ENCODE data around the gene GSTT2. TPM values are rescaled to one million over a fixed set of nuclear protein-coding genes. Genes with fewer than 3 reads are reported as not detected.
A peak's percentile ranks its signal among the peaks of the same experiment; 100 is the strongest.

GSTT2 gene
- total RNA-seq, 6 experiments from 2014 or later, result 0.76 TPM; not detected in 5

DNA sequence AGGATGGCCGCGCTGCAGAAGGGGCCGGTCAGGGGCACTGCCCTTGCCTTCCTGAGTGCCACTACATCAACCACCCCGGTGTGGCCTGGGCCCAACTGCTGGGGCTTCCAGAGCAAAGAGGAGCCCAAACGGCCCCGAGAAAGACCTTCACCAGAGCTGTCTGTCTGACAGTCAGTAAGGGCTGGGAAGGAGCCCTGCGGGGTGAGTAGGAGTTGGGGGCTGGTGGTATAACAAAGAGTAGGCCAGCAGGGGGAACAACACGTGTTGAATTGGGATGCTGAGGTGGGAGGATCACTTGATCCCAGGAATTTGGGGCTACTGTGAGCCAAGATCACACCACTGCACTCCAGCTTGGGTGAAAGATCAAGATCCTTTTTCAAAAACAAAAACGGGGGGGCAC lies 21.4 kb downstream of the GSTT2 start:
- WGBS (ENCODE audit: insufficient coverage, low coverage, low lambda C conversion rate, missing lambda C conversion rate), result 77% methylated on average over 6 of the region's 9 CpGs
- Histone ChIP-seq H3K4me1 (no peaks in the 10 kb centered on the region), H3K9me3 (no peaks in the 10 kb centered on the region), H3K27me3 (no peaks in the 10 kb centered on the region), H3K36me3 (no peaks in the 10 kb centered on the region), H3K4me3 (no peak overlapping the region), H3K27ac (no peak overlapping the region)
- intact Hi-C loops (cut with DNase I), result no loop called here
- no peak for DNase-seq
- no peak for ATAC-seq
- no peak for TF ChIP-seq POLR2A (IDR thresholded peaks at IDR 0.05)

DNA sequence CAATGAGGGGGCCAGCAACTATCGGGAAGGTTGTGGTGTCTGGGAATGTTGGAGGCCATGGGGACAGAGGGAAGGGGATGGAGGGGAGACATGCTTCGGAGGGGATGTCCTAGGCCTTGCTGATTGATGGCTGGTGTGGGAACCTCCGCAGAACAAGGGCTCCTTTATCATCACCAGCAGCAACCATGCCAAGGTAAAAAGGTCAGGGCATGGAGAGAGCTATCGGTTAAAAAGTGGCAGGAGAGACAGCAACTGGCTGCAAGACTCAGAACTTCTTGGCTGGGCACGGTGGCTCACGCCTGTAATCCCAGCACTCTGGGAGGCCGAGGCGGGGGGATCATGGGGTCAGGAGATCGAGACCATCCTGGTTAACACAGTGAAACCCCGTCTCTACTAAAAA lies 22.3 kb downstream of the GSTT2 start:
- ATAC-seq (no peak), DNase-seq (no peak)
- WGBS (ENCODE audit: insufficient coverage, low coverage, low lambda C conversion rate, missing lambda C conversion rate), result 63% methylated on average over 5 of the region's 10 CpGs
- Histone ChIP-seq H3K4me1 (no peaks in the 10 kb centered on the region), H3K9me3 (no peaks in the 10 kb centered on the region), H3K36me3 (no peaks in the 10 kb centered on the region), H3K4me3 (no peak overlapping the region), H3K27me3 (no peaks in the 10 kb centered on the region), H3K27ac (no peak overlapping the region)
- intact Hi-C loops (cut with DNase I), result no loop called here
- TF ChIP-seq, protein P1, sequence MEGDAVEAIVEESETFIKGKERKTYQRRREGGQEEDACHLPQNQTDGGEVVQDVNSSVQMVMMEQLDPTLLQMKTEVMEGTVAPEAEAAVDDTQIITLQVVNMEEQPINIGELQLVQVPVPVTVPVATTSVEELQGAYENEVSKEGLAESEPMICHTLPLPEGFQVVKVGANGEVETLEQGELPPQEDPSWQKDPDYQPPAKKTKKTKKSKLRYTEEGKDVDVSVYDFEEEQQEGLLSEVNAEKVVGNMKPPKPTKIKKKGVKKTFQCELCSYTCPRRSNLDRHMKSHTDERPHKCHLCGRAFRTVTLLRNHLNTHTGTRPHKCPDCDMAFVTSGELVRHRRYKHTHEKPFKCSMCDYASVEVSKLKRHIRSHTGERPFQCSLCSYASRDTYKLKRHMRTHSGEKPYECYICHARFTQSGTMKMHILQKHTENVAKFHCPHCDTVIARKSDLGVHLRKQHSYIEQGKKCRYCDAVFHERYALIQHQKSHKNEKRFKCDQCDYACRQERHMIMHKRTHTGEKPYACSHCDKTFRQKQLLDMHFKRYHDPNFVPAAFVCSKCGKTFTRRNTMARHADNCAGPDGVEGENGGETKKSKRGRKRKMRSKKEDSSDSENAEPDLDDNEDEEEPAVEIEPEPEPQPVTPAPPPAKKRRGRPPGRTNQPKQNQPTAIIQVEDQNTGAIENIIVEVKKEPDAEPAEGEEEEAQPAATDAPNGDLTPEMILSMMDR (IDR thresholded peaks at IDR 0.05), result no peak
- no peak for TF ChIP-seq POLR2A (IDR thresholded peaks at IDR 0.05)

DNA sequence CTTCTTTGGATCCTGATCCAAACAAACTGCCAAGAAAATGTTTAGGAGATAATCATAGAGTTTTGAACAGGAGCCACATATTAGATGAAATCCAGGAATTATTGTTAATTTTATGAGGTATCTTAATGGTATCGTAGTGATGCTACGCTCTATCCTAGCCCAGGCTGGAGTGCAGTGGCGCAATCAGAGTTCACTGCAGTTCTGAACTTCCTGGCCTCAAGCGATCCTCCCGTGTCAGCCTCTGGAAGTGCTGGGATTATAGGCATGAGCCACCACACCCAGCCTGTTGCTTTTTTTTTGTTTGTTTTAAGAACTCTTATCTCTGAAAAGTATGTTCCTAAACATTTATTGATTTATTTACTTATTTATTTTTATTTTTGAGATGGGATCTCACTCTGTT lies 22.9 kb downstream of the GSTT2 start:
- WGBS (ENCODE audit: insufficient coverage, low coverage, low lambda C conversion rate, missing lambda C conversion rate), result 67% methylated on average over 5 of the region's 5 CpGs
- intact Hi-C loops (cut with DNase I), result no loop called here

DNA sequence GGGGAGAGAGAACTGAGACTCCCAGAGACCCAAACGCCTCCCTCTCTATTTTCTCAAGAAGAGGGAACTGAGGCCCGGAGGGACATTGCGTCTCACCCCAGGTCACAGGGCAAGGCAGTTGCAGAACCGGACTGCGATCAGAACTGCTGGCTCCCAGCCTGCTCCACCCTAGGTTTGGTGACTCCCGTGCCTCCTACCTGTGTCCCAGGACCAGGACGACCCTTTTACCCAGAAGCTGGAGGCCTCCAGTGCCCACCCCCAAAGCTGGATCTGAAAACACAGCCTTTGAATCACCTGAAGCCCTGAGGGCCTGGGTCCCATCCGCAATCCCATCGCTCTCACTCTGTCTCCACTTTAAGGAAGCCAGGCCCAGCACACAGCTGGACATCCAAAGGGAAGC lies 24.0 kb downstream of the GSTT2 start:
- Histone ChIP-seq H3K27me3 (no peaks in the 10 kb centered on the region), H3K36me3 (no peaks in the 10 kb centered on the region), H3K4me3 (no peak overlapping the region), H3K4me1 (no peaks in the 10 kb centered on the region), H3K27ac (no peak overlapping the region), H3K9me3 (no peaks in the 10 kb centered on the region)
- ATAC-seq (peak in 1 of 4 donors; percentile 1), DNase-seq (no peak)
- WGBS (ENCODE audit: insufficient coverage, low coverage, low lambda C conversion rate, missing lambda C conversion rate), result 77% methylated on average over 7 of the region's 9 CpGs
- TF ChIP-seq, protein P1 (IDR thresholded peaks at IDR 0.05), result no peak
- TF ChIP-seq POLR2A (IDR thresholded peaks at IDR 0.05), result no peak
- intact Hi-C loops (cut with DNase I), result no loop called here

More for the DNA sequence above, 22.9 kb downstream of the GSTT2 start:
- DNase-seq (no peak), ATAC-seq (no peak)
- H3K27me3 ChIP-seq, result no peaks in the 10 kb centered on the region
- no peaks in the 10 kb centered on the region for H3K9me3 ChIP-seq
- H3K36me3 ChIP-seq, result no peaks in the 10 kb centered on the region
- TF ChIP-seq, protein P1 (IDR thresholded peaks at IDR 0.05), result no peak
- TF ChIP-seq POLR2A (IDR thresholded peaks at IDR 0.05), result no peak
- H3K4me3 ChIP-seq, result no peak overlapping the region
- H3K4me1 ChIP-seq, result no peaks in the 10 kb centered on the region
- no peak overlapping the region for H3K27ac ChIP-seq

DNA sequence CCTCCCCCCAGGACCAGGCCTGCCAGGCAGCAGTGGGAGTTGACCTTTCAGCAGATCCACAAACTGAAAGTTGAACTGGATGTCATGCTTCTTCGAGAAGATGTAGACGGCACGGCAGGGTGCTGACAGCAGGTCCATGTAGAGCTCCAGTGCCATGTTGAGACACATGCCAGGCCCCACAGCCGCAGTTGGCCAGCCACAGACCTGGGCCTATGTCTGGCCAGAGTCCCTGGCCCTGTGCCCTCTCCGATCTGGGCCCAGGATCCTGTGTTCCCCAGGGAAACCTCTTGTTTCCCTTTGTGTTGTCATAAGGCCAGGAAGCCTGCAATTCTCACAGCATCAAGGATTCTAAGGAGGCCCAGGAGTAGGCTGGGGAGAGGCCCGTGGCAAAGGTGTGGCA lies 25.3 kb downstream of the GSTT2 start, which contains the start of gene GSTT4:
Gene GSTT4, minus strand, starts transcription at position 253 of the 400 bp plus-strand sequence. Its CDS starts 97 bp downstream, at position 156.
- peak in 2 of 4 donors; percentile 41 to 42 for ATAC-seq
- intact Hi-C loops (cut with DNase I), result no loop called here
- H3K27ac ChIP-seq, result no peak within 1 kb of the TSS

More for the DNA sequence above, 25.3 kb downstream of the GSTT2 start, which contains the start of gene GSTT4:
- TF ChIP-seq POLR2A (IDR thresholded peaks at IDR 0.05), result no peak
- TF ChIP-seq, protein P1 (IDR thresholded peaks at IDR 0.05), result no peak
- Histone ChIP-seq H3K36me3 (no peaks in the 10 kb centered on the region), H3K27me3 (no peaks in the 10 kb centered on the region), H3K4me3 (no peak within 1 kb of the TSS), H3K4me1 (no peaks in the 10 kb centered on the region), H3K9me3 (no peaks in the 10 kb centered on the region)
- DNase-seq, result no peak
- 63% methylated on average over 6 of the region's 6 CpGs for WGBS (ENCODE audit: insufficient coverage, low coverage, low lambda C conversion rate, missing lambda C conversion rate)

All from right lobe of liver (tissue), 6 donors.